Activated CD4-positive, alpha-beta T cell treated with anti-CD3 and anti-CD28 coated beads for 24 hours (primary cell): ENCODE data around the gene SLC25A39.

Experiments
- DNase-seq, 2 donors: peaks; one replicate each; pipeline ENCODE4 v3.0.0-alpha.2; 2020; ENCODE audit warnings: low read depth in 2 of 2

The SLC25A39 gene

GRCh38 chr17:44279666-44280391 is 44.8 kb downstream of the SLC25A39 start:
- no peak for DNase-seq

- DNase-seq, result no peak
These were observed 45.3 kb downstream of the SLC25A39 start for GRCh38 chr17:44279346-44279665.

- no peak for DNase-seq
These were observed 46.6 kb downstream of the SLC25A39 start for GRCh38 chr17:44277976-44278375.

GRCh38 chr17:44273607-44274006 is 51.0 kb downstream of the SLC25A39 start:
- no peak for DNase-seq

GRCh38 chr17:44272954-44273353 is 51.7 kb downstream of the SLC25A39 start:
- DNase-seq, result no peak

DNA sequence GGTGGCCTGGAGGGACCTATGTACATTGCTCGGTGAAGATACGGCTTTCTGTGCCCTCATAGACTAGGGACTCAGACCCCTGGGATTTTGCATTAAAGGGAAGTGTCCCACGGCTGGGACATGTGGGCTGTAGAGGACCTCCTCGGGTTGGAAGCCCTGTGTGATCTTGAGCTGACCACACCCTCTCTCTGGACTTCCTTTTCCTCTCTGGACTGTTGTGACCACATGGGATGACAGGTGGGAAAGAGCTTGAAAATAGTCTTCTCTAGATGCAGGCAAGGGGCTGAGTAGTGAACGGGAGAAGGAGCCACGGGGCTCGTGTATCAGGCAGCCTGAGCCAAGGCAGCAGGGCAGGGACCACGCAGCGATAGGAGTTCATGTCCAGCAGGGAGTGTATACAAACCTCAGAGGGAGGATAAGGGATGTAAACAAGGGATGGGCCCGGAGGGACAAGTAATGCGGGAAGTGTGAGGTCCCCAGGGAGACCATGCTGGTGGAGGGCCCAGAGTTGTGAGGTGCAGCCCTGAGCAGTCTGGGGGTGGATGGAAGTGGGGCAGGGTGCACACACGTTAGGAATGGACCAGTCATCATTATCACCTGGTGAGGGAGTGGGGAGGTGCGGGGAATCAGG is 52.2 kb downstream of the SLC25A39 start:
- no peak for DNase-seq
